Naive thymus-derived CD8-positive, alpha-beta T cell (primary cell): Measurements from ENCODE around the gene DDX19B. TPM values are rescaled to one million over a fixed set of nuclear protein-coding genes. Genes with fewer than 3 reads are reported as not detected.

Experiments used
- ATAC-seq, 2 donors: fragments of 150-1000 bp; cut with Tn5 transposase in 1 of 2; sonication (Bioruptor Pico), chemical (Tn5 transposase) in 1 of 2; 1 replicate in 1 of 2; 2 replicates in 1 of 2; pipeline ENCODE4 v1.10.0; 2021; ENCODE audit warnings: mild to moderate bottlenecking in 2 of 2, moderate library complexity in 2 of 2
- POLR2A ChIA-PET: fragments of 350-600 bp; sonication (Branson Sonifier 250); formaldehyde crosslinking; loops from one replicate; lab custom pipeline; 2021; ENCODE audit warnings: antibody characterized with exemption; lab: Charles Lee
- DNase-seq, 10 donors: peaks; one replicate each; pipeline versions ENCODE4 v3.0.0 to v3.0.0-alpha.2; 2020 to 2022
- H3K27ac Mint-ChIP-seq, 10 donors: one replicate each; pipeline ENCODE4 v1.8.0; 2020 to 2022; ENCODE audit warnings: mild to moderate bottlenecking in 10 of 10, mixed read lengths in 10 of 10, moderate library complexity in 4 of 10, inconsistent platforms in 1 of 10
- H3K27me3 Mint-ChIP-seq, 5 donors: one replicate each; pipeline ENCODE4 v1.8.0; 2021 to 2022; ENCODE audit warnings: mixed read lengths in 5 of 5
- H3K36me3 Mint-ChIP-seq, 3 donors: one replicate each; pipeline ENCODE4 v1.8.0; 2020 to 2022; ENCODE audit warnings: mixed read lengths in 3 of 3, mild to moderate bottlenecking in 2 of 3, inconsistent platforms in 1 of 3
- H3K4me1 Mint-ChIP-seq, 4 donors: one replicate each; pipeline ENCODE4 v1.8.0; 2021 to 2022; ENCODE audit warnings: mixed read lengths in 4 of 4
- H3K4me3 Mint-ChIP-seq, 10 donors: one replicate each; pipeline ENCODE4 v1.8.0; 2020 to 2022; ENCODE audit warnings: mild to moderate bottlenecking in 10 of 10, mixed read lengths in 10 of 10, moderate library complexity in 6 of 10, inconsistent platforms in 1 of 10
- H3K9me3 Mint-ChIP-seq, 9 donors: one replicate each; pipeline ENCODE4 v1.8.0; 2020 to 2022; ENCODE audit warnings: mixed read lengths in 9 of 9, mild to moderate bottlenecking in 3 of 9, inconsistent platforms in 1 of 9, moderate library complexity in 1 of 9
- polyA plus RNA-seq, 3 donors: library from polyadenylated mRNA; unstranded; fragments of 300-500 nt; fragmentation: Illumina TruSeq; gene quantifications; one replicate each; pipeline ENCODE4 v1.2.3, GENCODE V29; 2021
- total RNA-seq, 8 experiments: library from RNA in 2 of 8; stranded (reverse) in 2 of 8; gene quantifications; one replicate each; pipeline ENCODE4 v1.2.3 and lab custom pipeline; 2021 to 2026

DDX19B gene
- total and polyA plus RNA-seq, 5 experiments from 2014 or later: 33.7 to 48.2 (median 37.9) TPM

DNA sequence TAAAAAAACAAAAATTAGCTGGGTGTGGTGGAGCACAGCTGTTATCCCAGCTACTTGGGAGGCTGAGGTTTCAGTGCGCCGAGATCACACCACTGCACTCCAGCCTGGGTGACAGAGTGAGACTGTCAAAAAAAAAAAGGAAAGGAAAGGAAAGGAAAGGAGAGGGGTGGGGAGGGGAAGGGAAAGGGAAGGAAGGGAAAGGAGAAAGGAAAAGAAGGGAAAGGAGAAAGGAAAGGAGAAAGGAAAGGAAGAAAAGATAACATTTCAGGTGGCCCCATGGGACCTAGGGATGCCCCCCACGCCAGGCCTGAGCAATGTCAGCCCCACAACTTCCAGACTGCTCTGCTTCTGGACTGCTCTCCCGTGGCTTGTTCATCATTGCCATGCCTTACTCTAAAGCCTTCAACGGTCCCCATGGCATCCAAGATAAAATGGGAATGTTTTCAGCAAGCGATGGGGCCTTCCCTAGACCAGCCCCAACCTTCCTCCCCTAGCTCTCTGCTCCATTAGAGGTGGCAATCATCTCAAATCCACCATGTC, 84.5 kb downstream of the DDX19B start:
- H3K4me1 Mint-ChIP-seq: peaks cover 0 to 17% (median 13%) of the 10 kb centered on the region in 4 donors

More for the DNA sequence above, 84.5 kb downstream of the DDX19B start:
- H3K27me3 Mint-ChIP-seq: no peaks in the 10 kb centered on the region
- ATAC-seq (no peak), DNase-seq (no peak)
- H3K27ac Mint-ChIP-seq: peak overlapping the region in 5 of 10 donors; percentile 43 to 87 (median 53)
- peak overlapping the region in 4 of 10 donors; percentile 31 to 60 (median 56) for H3K4me3 Mint-ChIP-seq
- H3K9me3 Mint-ChIP-seq: no peaks in the 10 kb centered on the region
- peaks cover 4 to 22% (median 5%) of the 10 kb centered on the region in 3 donors for H3K36me3 Mint-ChIP-seq
- POLR2A ChIA-PET: interaction anchor here (0.6 to 0.8 kb wide), 2 partner anchors 18 to 70 kb away, joined by 3 to 8 read pairs; no protein-coding TSS in a partner anchor

Other genes starting within 250 kb of the DDX19B start
- 10 to 100 TPM; 29.1 to 31.6 TPM for gene PDPR, start 184.9 kb upstream of the DDX19B start, total RNA-seq
- gene PDPR, start 184.9 kb upstream of the DDX19B start, polyA plus RNA-seq: 10 to 100 TPM in 1 of 3 donors, 1 to 10 TPM in 2; 5.5 to 11.5 (median 7.3) TPM
- 1 to 10 TPM; 2.2 to 3.0 TPM for gene CLEC18C, start 125.4 kb upstream of the DDX19B start, total RNA-seq
- gene CLEC18C, start 125.4 kb upstream of the DDX19B start, polyA plus RNA-seq: not detected
- 10 to 100 TPM; 38.7 to 39.3 TPM for gene EXOSC6, start 47.2 kb upstream of the DDX19B start, total RNA-seq
- gene EXOSC6, start 47.2 kb upstream of the DDX19B start, polyA plus RNA-seq: 10 to 100 TPM in 2 of 3 donors, 1 to 10 TPM in 1; 8.0 to 18.0 (median 16.5) TPM
- 100 to 1,000 TPM; 140 to 144 TPM for gene AARS1, start 9.7 kb upstream of the DDX19B start, total RNA-seq
- gene AARS1, start 9.7 kb upstream of the DDX19B start, polyA plus RNA-seq: 10 to 100 TPM; 22.9 to 45.6 (median 37.8) TPM
- 10 to 100 TPM; 49.9 to 52.5 TPM for gene DDX19A, start 47.7 kb downstream of the DDX19B start, total RNA-seq
- 10 to 100 TPM; 35.1 to 58.7 (median 42.8) TPM for gene DDX19A, start 47.7 kb downstream of the DDX19B start, polyA plus RNA-seq
- 10 to 100 TPM; 30.5 to 31.9 TPM for gene ST3GAL2, start 139.9 kb downstream of the DDX19B start, total RNA-seq
- gene ST3GAL2, start 139.9 kb downstream of the DDX19B start, polyA plus RNA-seq: 10 to 100 TPM; 14.6 to 23.4 (median 16.5) TPM
- 10 to 100 TPM; 35.2 to 39.7 TPM for gene FCSK, start 155.4 kb downstream of the DDX19B start, total RNA-seq
- gene FCSK, start 155.4 kb downstream of the DDX19B start, polyA plus RNA-seq: 1 to 10 TPM; 4.5 to 9.6 (median 9.3) TPM
- 10 to 100 TPM; 57.4 to 57.6 TPM for gene COG4, start 224.4 kb downstream of the DDX19B start, total RNA-seq
- gene COG4, start 224.4 kb downstream of the DDX19B start, polyA plus RNA-seq: 10 to 100 TPM; 52.4 to 58.6 (median 52.8) TPM
- 100 to 1,000 TPM; 270 to 277 TPM for gene SF3B3, start 224.6 kb downstream of the DDX19B start, total RNA-seq
- gene SF3B3, start 224.6 kb downstream of the DDX19B start, polyA plus RNA-seq: 100 to 1,000 TPM in 2 of 3 donors, 10 to 100 TPM in 1; 85.9 to 120 (median 104) TPM